ENCODE measurements around the gene NHLRC2.
A peak's percentile ranks its signal among the peaks of the same experiment; 100 is the strongest.
"Not testable (repeated sequence)": the region's sequence is repeated elsewhere in the genome, so short reads cannot be mapped to it uniquely, and the experiment has no call there.

Gene NHLRC2

DNA sequence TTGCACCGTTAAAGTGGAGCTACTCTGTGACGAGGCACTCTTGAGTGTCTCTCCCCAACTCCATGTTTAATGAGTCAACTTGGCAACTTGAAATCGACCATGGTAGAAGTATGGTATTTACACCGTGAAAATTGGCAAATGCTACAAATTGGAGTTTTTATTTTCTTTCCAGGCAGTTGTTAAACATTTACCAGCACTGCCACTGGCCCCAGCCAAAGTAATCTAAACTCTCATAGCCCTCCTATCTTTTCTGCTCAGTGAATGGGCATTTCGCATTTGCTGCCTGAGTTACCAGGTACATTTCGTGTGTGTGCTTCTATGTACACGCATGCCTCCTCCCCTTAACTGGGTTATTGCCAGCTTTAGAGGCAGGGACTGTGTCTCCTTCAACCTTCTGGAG lies 83.3 kb downstream of the NHLRC2 start:
- POLR2A ChIA-PET (ENCODE audit: low non-redundant PET), result no interaction called here
- H3K27ac ChIP-seq, result no peak overlapping the region
- no peak for DNase-seq (ENCODE audit: low spot score)
- CTCF ChIA-PET, result no interaction called here
- TF ChIP-seq, protein P1, sequence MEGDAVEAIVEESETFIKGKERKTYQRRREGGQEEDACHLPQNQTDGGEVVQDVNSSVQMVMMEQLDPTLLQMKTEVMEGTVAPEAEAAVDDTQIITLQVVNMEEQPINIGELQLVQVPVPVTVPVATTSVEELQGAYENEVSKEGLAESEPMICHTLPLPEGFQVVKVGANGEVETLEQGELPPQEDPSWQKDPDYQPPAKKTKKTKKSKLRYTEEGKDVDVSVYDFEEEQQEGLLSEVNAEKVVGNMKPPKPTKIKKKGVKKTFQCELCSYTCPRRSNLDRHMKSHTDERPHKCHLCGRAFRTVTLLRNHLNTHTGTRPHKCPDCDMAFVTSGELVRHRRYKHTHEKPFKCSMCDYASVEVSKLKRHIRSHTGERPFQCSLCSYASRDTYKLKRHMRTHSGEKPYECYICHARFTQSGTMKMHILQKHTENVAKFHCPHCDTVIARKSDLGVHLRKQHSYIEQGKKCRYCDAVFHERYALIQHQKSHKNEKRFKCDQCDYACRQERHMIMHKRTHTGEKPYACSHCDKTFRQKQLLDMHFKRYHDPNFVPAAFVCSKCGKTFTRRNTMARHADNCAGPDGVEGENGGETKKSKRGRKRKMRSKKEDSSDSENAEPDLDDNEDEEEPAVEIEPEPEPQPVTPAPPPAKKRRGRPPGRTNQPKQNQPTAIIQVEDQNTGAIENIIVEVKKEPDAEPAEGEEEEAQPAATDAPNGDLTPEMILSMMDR (conservative IDR thresholded peaks at IDR 0.05; ENCODE audit: low read depth), result no peak

DNA sequence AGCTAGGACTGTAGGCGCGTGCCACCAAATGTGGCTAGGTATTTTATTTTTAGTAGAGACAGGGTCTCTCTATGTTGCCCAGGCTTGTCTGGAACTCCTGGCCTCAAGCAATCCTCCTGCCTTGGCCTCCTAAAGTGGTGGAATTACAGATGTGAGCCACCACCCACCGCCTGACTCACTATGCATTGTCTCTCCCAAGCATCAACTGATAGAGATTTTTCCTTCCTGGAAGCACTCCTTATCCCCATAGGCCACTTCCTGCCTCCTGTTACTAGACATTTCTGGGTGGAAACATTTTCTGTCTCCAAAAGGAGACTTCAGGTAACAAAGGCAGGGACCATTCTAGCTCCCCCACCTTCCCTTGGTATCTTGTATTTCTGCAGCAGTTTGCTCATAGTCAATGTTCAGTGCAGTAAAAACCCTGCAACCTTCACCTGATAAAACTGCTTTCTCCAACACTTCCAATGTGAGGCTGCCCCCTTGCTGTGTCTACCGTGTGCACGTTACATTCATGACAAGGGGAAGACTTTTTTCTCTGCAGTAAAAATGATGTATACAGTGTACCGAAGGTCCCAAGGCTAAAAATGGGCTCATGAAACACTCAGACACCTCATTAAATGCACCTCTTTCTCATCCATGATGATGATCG lies 84.9 kb downstream of the NHLRC2 start:
- no peak overlapping the region for H3K27ac ChIP-seq
- POLR2A ChIA-PET (ENCODE audit: low non-redundant PET), result no interaction called here
- TF ChIP-seq, protein P1 (conservative IDR thresholded peaks at IDR 0.05; ENCODE audit: low read depth), result no peak
- no peak for DNase-seq (ENCODE audit: low spot score)
- CTCF ChIA-PET, result no interaction called here

DNA sequence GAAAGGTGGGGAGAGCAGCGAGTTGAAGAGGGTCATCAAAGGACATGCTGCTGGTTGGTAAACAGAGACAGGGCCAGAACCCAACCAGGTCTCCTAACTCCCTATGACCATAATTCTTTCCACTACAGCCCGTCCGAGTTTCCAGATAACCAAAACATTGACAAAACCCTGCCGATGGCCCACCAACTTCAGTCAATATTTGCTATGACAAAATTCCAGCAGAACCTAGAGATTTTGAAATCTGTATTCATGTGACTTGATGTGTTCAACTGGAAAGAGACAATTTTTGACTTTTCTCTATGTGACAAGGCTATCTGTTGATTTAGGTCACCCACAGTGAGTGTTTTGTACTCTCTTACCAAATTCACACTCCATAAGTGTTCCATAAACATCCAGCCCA lies 86.7 kb downstream of the NHLRC2 start:
- TF ChIP-seq, protein P1 (conservative IDR thresholded peaks at IDR 0.05; ENCODE audit: low read depth), result no peak
- H3K27ac ChIP-seq, result no peak overlapping the region
- CTCF ChIA-PET, result no interaction called here
- POLR2A ChIA-PET (ENCODE audit: low non-redundant PET), result no interaction called here
- DNase-seq (ENCODE audit: low spot score), result no peak

DNA sequence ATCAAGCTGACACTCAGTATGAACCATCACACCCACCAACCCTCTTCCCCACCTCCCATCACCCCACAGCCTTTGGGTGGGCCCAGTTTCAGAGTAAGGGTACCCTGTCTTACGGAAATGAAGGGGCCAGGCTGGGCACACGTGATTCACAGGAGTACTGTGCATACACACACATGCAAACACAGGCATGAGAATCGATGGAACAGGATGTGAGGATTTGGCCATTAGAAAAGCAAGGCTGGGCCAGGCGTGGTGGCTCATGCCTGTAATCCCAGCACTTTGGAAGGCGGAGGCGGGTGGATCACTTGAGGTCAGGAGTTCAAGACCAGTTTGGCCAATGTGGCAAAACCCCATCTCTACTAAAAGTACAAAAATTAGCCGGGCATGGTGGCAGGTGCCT lies 88.7 kb downstream of the NHLRC2 start:
- DNase-seq (ENCODE audit: low spot score); POLR2A ChIA-PET (ENCODE audit: low non-redundant PET); CTCF ChIA-PET; H3K27ac ChIP-seq: not testable (repeated sequence)

DNA sequence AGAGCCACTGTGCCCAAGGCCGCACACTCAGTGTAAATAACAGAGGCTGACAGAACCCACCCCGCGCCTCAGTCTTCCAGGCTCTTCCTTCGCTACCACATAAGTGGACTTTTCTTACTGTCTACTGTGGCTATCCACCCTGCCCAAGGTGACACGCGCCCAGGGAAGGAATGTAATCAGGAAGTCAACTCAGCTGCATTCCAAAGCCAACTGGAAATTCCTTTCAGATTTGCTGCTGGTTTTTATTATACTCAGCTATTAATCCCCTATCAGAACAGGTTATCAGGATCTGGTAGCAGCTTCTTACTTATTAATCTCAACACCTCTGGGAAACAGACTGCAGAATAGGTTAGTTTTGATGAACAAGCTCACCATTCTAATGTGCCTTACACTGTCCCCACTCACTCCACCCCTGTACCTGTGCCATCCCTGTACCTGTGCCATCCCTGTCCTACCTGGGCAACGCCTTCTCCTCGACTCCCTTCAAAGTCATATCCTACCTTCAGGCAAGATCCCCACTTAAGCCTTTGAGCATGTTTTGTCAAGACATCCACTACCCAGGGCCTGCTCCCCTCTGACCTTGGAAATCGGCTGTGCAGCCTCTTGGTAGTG lies 90.7 kb downstream of the NHLRC2 start:
- peak overlapping the region; percentile 44; the same call in 1 of the 2 replicates for H3K27ac ChIP-seq
- peak; percentile 77 for DNase-seq (ENCODE audit: low spot score)
- POLR2A ChIA-PET (ENCODE audit: low non-redundant PET), result no interaction called here
- TF ChIP-seq, protein P1 (conservative IDR thresholded peaks at IDR 0.05; ENCODE audit: low read depth), result no peak
- CTCF ChIA-PET, result interaction anchor here (0.6 kb wide), 2 partner anchors 14 to 23 kb away, joined by 3 to 4 read pairs; no protein-coding TSS in a partner anchor

DNA sequence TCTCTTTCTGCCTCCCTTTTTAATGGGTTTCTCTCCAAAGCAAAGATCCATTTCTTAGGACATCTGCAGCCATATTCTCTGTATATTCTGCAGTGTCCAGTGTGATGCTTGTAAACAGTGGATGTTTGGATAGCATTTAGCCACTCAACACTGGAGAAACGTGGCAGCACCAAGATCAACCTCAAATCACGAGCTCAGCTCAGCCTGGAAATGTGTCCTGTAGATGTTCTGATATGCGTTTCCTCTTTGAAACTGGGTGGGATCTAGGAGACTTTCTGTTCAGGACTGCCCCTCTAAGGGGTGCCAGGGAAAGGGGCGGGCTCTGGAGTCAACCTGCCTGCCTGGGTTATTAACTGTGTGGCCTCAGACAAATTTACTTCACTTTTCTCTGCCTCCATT lies 91.2 kb downstream of the NHLRC2 start:
- no peak for DNase-seq (ENCODE audit: low spot score)
- CTCF ChIA-PET, result no interaction called here
- POLR2A ChIA-PET (ENCODE audit: low non-redundant PET), result no interaction called here
- TF ChIP-seq, protein P1 (conservative IDR thresholded peaks at IDR 0.05; ENCODE audit: low read depth), result no peak
- H3K27ac ChIP-seq, result peak overlapping the region; percentile 44; the same call in 1 of the 2 replicates

Measured in RWPE1 (cell line).